MM.1S (cell line): ENCODE data around the gene ATP13A2.

ENCODE experiments used
- EZH2phosphoT487 ChIP-seq: fragments of 300-600 bp; sonication (generic); IDR thresholded peaks from 2 replicates; pipeline ENCODE4 v1.6.1; 2018; ENCODE audit warnings: antibody characterized with exemption, low read length
- TF ChIP-seq, protein P1 (sequence below): fragments of 300-600 bp; sonication (generic); IDR thresholded peaks from 2 replicates; pipeline ENCODE4 v1.5.1; 2016; ENCODE audit warnings: antibody characterized with exemption, low read length, mixed read lengths

DNA sequence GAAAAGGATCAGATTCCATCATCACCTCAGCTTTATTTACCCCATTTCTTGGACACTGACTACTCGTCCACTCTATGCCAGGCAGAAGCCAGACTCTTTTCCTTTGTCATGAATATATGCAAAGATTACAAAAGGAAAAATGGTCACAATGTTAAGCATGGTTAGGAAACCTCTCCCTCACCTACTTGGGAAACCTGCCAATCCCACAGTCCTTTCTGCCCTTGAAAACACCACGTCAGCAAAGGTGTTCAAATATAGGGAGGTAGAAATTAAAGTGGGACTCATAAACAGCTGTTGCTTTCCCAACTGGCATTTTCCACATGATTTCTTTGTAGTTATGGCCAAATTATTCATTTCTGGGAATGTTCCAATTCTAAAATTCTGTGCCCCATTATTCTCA lies 16.2 kb upstream of the ATP13A2 start:
- TF ChIP-seq, protein P1, sequence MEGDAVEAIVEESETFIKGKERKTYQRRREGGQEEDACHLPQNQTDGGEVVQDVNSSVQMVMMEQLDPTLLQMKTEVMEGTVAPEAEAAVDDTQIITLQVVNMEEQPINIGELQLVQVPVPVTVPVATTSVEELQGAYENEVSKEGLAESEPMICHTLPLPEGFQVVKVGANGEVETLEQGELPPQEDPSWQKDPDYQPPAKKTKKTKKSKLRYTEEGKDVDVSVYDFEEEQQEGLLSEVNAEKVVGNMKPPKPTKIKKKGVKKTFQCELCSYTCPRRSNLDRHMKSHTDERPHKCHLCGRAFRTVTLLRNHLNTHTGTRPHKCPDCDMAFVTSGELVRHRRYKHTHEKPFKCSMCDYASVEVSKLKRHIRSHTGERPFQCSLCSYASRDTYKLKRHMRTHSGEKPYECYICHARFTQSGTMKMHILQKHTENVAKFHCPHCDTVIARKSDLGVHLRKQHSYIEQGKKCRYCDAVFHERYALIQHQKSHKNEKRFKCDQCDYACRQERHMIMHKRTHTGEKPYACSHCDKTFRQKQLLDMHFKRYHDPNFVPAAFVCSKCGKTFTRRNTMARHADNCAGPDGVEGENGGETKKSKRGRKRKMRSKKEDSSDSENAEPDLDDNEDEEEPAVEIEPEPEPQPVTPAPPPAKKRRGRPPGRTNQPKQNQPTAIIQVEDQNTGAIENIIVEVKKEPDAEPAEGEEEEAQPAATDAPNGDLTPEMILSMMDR = no peak
- TF ChIP-seq EZH2phosphoT487 = no peak
